ENCODE measurements around the gene PIK3C2G. TPM values are rescaled to one million over a fixed set of nuclear protein-coding genes. Genes with fewer than 3 reads are reported as not detected.
"Not testable (repeated sequence)": the region's sequence is repeated elsewhere in the genome, so short reads cannot be mapped to it uniquely, and the experiment has no call there.

The PIK3C2G gene
- total RNA-seq, 1 donor from 2014 or later, result 17.3 TPM

DNA sequence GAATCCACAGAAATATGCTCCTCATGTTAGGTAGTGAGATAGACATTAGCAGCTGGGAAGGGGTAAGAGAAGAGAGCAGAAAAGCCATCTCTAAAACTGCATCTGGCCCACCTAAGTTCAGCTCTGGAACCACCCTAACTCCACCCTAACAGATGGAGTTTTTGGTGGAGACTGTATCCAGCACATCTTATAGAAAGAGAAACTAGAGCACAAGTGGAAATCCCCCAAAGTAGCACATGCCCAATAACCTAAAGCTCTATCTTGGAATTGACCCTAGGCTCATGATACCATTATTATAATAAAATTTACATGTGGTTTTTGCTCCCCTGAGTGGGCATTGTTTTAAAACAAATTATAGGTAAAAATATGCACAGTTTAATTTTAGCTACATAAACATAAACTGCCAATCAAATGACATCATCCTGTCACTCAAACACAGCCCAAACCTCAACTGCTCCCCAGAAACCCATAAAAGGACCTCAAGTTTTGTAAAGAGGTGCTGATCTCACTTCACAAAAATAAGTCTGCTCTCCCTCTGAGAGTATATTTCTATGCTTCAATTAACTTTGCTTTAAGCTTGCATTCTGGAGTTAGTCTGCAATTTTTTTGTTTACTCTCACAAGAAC, 206.4 kb downstream of the PIK3C2G start:
- no peak for ATAC-seq
- no peak for DNase-seq (ENCODE audit: low spot score)

DNA sequence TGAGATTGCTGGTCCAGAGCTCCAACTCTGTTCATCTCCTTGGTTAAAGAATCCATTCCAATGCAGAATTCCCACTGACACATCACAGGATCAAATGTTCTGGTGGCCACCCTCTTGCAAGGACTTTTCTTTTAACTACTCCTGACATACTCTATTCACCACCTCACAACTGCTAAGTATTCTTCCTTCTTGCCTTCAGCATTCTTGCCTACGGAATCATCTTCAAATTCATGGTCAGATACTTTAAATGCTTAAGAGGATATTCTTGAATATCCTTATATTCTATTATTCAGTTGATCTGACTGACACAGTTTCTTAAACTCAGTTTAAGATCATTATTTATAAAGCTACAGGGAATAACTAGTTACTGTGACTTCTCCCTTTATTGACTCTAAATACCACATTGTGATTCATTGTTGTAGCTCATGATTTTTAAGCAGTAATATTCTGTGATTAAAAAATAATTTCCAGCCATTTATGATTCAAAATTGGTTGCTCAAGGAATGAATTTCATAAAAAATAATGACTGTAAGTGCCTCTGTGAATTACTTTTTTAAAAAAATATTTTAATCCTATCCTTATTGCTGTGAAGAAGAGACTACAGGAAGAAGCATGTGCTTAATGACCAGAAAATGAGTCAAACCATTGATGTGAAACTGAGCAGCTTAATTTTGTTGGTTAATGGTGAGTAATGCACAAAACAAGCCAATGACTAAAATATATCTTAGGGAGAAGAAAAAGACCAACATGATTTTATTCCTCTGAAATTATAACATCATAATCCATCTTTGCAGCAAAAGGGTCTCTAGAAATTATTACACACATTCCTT, 207.1 kb downstream of the PIK3C2G start:
- DNase-seq (ENCODE audit: low spot score) (no peak), ATAC-seq (no peak)

DNA sequence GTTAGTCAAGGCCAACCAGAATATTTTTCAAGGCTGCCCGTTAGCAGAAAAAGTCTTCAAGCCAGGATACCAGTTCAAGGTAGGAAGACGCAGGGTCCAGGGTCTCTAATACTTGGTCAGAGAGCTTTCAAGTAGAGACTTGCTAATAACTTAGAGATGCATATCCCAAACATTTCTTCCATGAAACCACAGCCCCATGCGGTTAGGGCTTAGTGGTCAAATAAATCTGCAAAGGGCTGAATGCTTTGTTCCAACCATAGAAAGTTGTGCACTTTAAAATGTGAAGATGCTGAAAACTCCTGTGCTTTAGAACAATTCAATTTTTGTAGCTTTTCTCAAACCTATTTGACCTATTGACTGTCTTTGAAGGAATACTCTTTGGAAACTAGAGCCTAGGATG, 208.9 kb downstream of the PIK3C2G start:
- ATAC-seq, result no peak

DNA sequence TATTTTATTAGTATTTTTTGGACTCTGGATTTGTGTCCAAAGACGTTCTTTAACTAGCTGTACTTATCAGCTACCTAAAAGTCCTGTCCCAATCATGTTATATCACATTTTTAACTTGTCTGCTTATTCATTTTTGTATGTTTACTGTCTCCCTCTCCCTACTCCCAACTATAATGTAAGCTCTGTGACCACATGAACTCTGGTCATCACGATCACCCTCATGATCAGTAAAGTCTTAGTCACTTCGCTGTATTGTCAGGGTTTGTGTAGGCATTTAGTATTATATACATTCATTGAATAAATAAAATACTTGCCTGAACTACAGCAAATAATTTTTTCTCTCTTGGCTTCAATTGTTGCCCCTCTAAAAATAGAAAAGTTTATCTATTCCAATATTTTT, 211.0 kb downstream of the PIK3C2G start:
- DNase-seq (ENCODE audit: low spot score) (no peak), ATAC-seq (no peak)

More for the DNA sequence above, 208.9 kb downstream of the PIK3C2G start:
- no peak for DNase-seq (ENCODE audit: low spot score)

DNA sequence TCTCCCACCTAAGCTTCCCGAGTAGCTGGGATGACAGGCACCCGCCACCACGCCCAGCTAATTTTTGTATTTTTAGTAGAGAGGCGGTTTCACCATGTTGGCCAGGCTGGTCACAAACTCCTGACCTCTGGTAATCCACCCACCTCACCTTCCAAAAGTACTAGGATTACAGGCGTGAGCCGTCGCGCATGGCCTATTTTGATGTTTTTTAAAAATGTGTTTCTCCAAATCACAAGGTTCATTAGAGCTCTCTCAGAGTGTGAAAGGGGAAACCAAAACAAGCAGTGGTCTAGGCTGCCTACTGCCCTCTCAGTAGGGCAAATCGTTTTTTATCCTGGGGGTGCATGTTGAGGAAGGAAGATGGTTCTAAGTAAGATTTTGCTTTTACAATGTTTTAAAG, 211.5 kb downstream of the PIK3C2G start:
- DNase-seq (ENCODE audit: low spot score) (no peak), ATAC-seq (no peak)

GRCh38 chr12:18476861-18477260, 215.5 kb downstream of the PIK3C2G start:
- ATAC-seq (no peak), DNase-seq (ENCODE audit: low spot score) (no peak)

DNA sequence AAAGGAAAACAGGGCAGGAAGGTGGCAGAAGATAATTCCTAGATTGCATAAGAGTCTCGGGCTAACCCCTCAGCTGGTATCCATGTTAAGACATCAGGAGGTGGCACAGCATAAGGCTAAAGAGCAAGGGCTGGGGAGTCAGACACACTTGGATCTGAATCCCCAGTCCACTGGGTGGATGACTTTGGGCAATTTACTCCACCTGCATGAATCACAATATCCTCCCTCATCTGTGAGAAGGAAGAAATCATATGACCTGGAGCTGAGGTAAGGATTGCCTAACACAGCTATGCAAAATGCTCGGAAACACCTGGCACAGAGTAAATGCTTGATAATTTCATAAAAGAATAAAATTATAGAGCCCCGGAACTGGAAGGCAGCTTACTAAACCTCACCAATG, 217.9 kb downstream of the PIK3C2G start:
- DNase-seq (ENCODE audit: low spot score) (no peak), ATAC-seq (no peak)

DNA sequence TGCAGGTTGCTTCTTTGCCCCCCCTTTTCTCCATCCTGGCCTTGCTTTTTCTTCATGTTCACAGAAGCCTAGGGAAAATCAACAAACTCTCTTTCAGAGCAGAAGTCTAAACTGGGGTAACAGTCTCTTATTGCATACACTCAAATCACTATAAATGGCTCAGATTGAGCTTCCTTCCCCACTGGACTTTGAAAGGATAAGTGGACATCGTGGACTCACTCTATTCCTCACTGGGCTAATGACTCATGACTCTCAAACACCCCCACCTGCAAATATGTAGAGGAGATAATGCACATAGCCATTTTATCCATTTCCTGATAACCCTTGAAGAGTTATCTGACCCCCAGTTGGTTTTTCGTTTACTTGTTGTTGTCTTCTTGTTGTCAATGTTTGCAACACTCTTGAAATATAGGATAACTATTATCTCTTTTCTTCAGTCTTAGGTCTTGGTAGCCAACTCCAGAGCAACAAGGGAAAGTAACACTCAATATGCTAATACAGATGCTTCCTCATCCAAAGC, 221.3 kb downstream of the PIK3C2G start:
- ATAC-seq, result no peak
- DNase-seq (ENCODE audit: low spot score), result no peak

GRCh38 chr12:18483698-18484325, 222.5 kb downstream of the PIK3C2G start:
- DNase-seq (ENCODE audit: low spot score) (no peak), ATAC-seq (no peak)

DNA sequence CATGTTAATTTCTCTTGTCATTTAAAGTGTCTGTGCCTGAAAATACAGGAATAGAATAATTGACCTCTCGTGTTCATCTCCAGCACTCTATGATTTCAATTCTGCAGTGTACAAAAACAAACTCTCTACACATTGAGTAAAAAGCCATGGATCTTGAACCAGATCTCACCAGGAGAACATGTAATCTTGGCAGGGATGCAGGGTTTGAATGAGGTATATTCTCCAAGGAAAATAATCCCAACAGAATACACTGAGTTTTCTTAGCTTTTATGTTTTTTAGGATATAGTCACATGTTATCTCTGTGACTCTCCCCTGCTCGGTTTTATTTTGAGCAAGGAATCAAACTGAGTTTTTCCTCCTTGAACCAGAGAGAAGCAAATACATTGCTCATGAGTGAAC, 224.7 kb downstream of the PIK3C2G start:
- ATAC-seq, result no peak

GRCh38 chr12:18487509-18487908, 226.2 kb downstream of the PIK3C2G start:
- no peak for ATAC-seq
- DNase-seq (ENCODE audit: low spot score), result no peak

More for the DNA sequence above, 224.7 kb downstream of the PIK3C2G start:
- no peak for DNase-seq (ENCODE audit: low spot score)

DNA sequence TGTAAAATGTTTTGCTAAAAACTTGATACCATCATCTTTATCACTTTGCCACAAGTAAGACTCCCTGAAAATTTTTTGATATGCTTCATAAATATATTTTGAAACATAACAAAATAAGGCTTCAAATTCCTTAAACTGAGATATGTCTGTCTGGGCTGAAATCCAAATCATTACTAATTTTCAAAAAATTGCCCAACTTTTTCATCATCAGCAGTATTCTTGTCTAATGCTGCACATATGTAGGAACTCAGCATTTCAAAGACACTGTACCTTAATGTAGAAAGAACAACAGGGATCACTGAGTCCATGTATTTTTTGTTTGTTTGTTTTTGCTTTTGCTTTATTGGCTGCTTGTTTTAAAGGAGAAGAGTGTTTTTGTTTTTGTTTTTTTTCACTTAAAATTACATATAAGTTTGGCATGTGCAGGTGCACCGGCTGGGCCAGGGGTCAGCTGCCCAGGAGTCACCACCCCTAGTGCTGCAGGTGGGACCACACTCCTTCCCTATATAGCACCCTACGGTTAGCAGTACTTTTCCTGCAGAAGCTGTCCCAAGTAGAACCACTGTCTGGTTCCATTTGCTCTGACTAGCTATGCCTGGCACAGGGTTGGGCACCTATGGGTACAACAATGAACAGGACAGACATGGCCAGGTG, 231.2 kb downstream of the PIK3C2G start:
- DNase-seq (ENCODE audit: low spot score) (no peak), ATAC-seq (no peak)

- no peak for ATAC-seq
- DNase-seq (ENCODE audit: low spot score), result no peak
These were observed 234.8 kb downstream of the PIK3C2G start for GRCh38 chr12:18496156-18496555.

DNA sequence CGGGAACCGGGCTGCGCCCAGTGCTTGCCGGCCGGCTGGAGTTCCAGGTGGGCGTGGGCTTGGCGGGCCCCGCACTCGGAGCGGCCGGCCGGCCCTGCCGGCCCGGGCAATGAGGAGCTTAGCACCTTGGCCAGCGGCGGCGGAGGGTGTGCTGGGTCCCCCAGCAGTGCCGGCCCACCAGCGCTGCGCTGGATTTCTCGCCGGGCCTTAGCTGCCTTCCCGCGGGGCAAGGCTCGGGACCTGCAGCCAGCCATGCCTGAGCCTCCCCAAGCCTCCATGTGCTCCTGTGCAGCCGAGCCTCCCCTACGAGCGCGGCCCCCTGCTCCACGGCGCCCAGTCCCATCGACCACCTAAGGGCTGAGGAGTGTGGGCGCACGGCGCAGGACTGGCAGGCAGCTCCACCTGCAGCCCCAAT, 238.8 kb downstream of the PIK3C2G start:
- not testable (repeated sequence) for ATAC-seq

GRCh38 chr12:18500736-18501135, 239.4 kb downstream of the PIK3C2G start:
- ATAC-seq; DNase-seq (ENCODE audit: low spot score): not testable (repeated sequence)

More for the DNA sequence above, 238.8 kb downstream of the PIK3C2G start:
- DNase-seq (ENCODE audit: low spot score), result not testable (repeated sequence)

DNA sequence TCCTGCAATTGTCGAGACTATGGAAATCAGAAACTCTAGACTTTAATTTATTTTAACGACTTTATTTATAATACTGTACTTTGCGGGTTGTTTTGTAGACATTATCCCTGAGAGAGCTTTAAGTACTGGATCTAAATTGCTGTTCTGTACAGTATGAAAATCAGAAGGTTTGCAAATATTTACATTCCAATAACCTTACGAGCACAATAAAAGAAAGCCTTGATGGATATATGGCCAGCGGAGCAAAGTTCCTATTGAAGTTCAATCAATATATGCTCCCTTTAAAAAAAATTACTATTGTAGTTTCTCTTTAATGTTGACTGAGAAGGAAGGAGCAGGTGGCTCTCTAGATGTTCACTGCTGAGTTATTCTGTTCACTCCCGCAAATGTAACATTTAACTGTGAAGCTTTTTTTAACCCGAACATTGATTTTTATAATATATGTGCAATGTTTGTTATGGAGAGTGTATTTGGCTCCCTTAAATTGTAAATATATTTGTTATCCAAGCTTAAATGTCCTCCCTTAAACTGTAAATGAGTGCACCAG, 241.2 kb downstream of the PIK3C2G start:
- DNase-seq (ENCODE audit: low spot score), result no peak
- ATAC-seq, result no peak

- DNase-seq (ENCODE audit: low spot score), result no peak
- ATAC-seq, result no peak
These were observed 260.1 kb downstream of the PIK3C2G start for GRCh38 chr12:18521461-18521860.

DNA sequence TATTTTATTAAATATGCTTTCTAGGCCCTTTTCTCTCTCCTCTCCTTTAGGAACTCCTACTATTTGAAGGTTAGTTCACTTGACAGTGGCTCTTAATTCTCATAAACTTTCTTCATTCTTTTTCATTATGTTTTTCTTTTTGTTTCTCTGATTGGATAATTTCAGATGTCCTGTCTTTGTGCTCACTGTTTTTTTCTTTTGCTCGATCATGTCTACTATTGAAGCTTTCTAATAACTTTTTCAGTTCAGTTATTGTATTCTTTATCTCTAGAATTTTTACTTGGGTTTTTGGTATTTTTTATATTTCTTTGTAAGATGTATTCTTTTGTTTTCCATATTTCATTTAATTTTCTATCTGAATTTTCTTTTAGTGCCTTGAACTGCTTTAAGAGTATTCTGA, 261.5 kb downstream of the PIK3C2G start:
- no peak for ATAC-seq

DNA sequence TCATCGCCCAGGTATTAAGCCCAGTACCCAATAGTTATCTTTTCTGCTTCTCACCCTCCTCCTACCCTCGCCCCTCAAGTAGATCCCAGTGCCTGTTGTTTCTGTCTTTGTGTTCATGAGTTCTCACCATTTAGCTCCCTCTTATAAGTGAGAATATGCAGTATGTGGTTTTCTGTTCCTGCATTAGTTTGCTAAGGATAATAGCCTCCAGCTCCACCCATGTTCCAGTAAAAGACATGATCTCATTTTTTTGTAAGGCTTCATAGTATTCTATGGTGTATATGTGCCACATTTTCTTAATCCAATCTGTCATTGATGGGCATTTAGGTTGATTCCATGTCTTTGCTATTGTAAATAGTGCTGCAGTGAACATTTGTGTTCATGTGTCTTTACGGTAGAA, 281.2 kb downstream of the PIK3C2G start:
- ATAC-seq; DNase-seq (ENCODE audit: low spot score): not testable (repeated sequence)

More for the DNA sequence above, 261.5 kb downstream of the PIK3C2G start:
- no peak for DNase-seq (ENCODE audit: low spot score)

- no peak for DNase-seq (ENCODE audit: low spot score)
These were observed 285.1 kb downstream of the PIK3C2G start for GRCh38 chr12:18546399-18546798.

DNA sequence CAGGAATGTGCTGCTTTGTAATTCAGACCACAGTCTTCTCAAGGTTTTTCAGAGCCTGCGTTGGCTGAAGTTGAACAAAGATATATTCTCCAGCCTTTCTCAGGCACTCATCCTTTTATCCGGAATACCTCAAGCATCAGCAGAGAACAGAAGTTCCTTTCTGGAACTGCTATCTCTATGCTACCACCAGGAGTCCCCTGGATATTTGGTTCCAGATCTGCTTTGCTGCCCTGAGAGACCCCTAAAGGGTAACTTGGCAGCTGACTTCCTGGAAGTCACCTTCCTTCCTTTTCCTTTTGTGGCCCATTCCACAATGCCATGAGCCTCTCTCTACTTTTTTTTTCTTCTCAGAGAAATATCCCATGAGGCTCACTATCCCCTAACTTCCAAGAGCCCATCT, 288.3 kb downstream of the PIK3C2G start:
- ATAC-seq, result no peak
- DNase-seq (ENCODE audit: low spot score), result no peak

More at GRCh38 chr12:18546399-18546798, 285.1 kb downstream of the PIK3C2G start:
- ATAC-seq, result peak; percentile 92

All from left lobe of liver (tissue), 2 donors.